ENCODE measurements around the gene CFAP69.

CFAP69 gene

GRCh38 chr7:90216080-90216674 lies 28.8 kb upstream of the CFAP69 start:
- no peak overlapping the region for H3K27ac ChIP-seq (ENCODE audit: low read length)
- TF ChIP-seq EZH2 (IDR thresholded peaks at IDR 0.05; ENCODE audit: borderline replicate concordance, low read depth, low read length, severe bottlenecking) (no peak), CTCF (IDR thresholded peaks at IDR 0.05; ENCODE audit: borderline replicate concordance, extremely low read depth, low read length, poor library complexity, severe bottlenecking) (no peak)
- H3K27me3 ChIP-seq (ENCODE audit: insufficient read depth, low read length, poor library complexity): no peaks in the 10 kb centered on the region
- no peak overlapping the region for H2AFZ ChIP-seq (ENCODE audit: low read depth, low read length)
- H3K79me2 ChIP-seq (ENCODE audit: insufficient read depth, low read length): no peaks in the 10 kb centered on the region
- H3K4me3 ChIP-seq (ENCODE audit: low read depth in 1 of 2, low read length in 2 of 2): no peak overlapping the region
- DNase-seq: no peak
- no peak overlapping the region for H3K4me2 ChIP-seq (ENCODE audit: insufficient read depth, low read length)
- no peak for ATAC-seq (ENCODE audit: insufficient read depth, low read depth)
- H4K20me1 ChIP-seq (ENCODE audit: insufficient read depth, low read length): no peaks in the 10 kb centered on the region
- H3K9ac ChIP-seq (ENCODE audit: low read depth, low read length): no peak overlapping the region
- no peaks in the 10 kb centered on the region for H3K9me3 ChIP-seq (ENCODE audit: insufficient read depth, low read length, severe bottlenecking)
- no peaks in the 10 kb centered on the region for H3K36me3 ChIP-seq (ENCODE audit: insufficient read depth, low read length)
- no peaks in the 10 kb centered on the region for H3K4me1 ChIP-seq (ENCODE audit: insufficient read depth, low read length)

GRCh38 chr7:90216771-90217170 lies 28.2 kb upstream of the CFAP69 start:
- Histone ChIP-seq H3K4me1 (ENCODE audit: insufficient read depth, low read length) (no peaks in the 10 kb centered on the region), H3K27ac (ENCODE audit: low read length) (no peak overlapping the region)

GRCh38 chr7:90222390-90222789 lies 22.6 kb upstream of the CFAP69 start:
- no peak for TF ChIP-seq CTCF (IDR thresholded peaks at IDR 0.05; ENCODE audit: borderline replicate concordance, extremely low read depth, low read length, poor library complexity, severe bottlenecking)
- TF ChIP-seq EZH2 (IDR thresholded peaks at IDR 0.05; ENCODE audit: borderline replicate concordance, low read depth, low read length, severe bottlenecking): no peak

More at GRCh38 chr7:90216771-90217170, 28.2 kb upstream of the CFAP69 start:
- Histone ChIP-seq H3K4me2 (ENCODE audit: insufficient read depth, low read length) (no peak overlapping the region), H4K20me1 (ENCODE audit: insufficient read depth, low read length) (no peaks in the 10 kb centered on the region), H3K36me3 (ENCODE audit: insufficient read depth, low read length) (no peaks in the 10 kb centered on the region), H3K4me3 (ENCODE audit: low read depth in 1 of 2, low read length in 2 of 2) (no peak overlapping the region), H3K27me3 (ENCODE audit: insufficient read depth, low read length, poor library complexity) (no peaks in the 10 kb centered on the region), H3K9me3 (ENCODE audit: insufficient read depth, low read length, severe bottlenecking) (no peaks in the 10 kb centered on the region), H2AFZ (ENCODE audit: low read depth, low read length) (no peak overlapping the region), H3K79me2 (ENCODE audit: insufficient read depth, low read length) (no peaks in the 10 kb centered on the region), H3K9ac (ENCODE audit: low read depth, low read length) (no peak overlapping the region)
- ATAC-seq (ENCODE audit: insufficient read depth, low read depth) (no peak), DNase-seq (no peak)
- TF ChIP-seq CTCF (IDR thresholded peaks at IDR 0.05; ENCODE audit: borderline replicate concordance, extremely low read depth, low read length, poor library complexity, severe bottlenecking): no peak
- TF ChIP-seq EZH2 (IDR thresholded peaks at IDR 0.05; ENCODE audit: borderline replicate concordance, low read depth, low read length, severe bottlenecking): no peak

More at GRCh38 chr7:90222390-90222789, 22.6 kb upstream of the CFAP69 start:
- DNase-seq: no peak
- H3K36me3 ChIP-seq (ENCODE audit: insufficient read depth, low read length): no peaks in the 10 kb centered on the region
- no peaks in the 10 kb centered on the region for H3K27me3 ChIP-seq (ENCODE audit: insufficient read depth, low read length, poor library complexity)
- H3K27ac ChIP-seq (ENCODE audit: low read length): no peak overlapping the region
- H3K4me2 ChIP-seq (ENCODE audit: insufficient read depth, low read length): no peak overlapping the region
- no peaks in the 10 kb centered on the region for H3K79me2 ChIP-seq (ENCODE audit: insufficient read depth, low read length)
- ATAC-seq (ENCODE audit: insufficient read depth, low read depth): no peak
- no peak overlapping the region for H3K4me3 ChIP-seq (ENCODE audit: low read depth in 1 of 2, low read length in 2 of 2)
- H3K9me3 ChIP-seq (ENCODE audit: insufficient read depth, low read length, severe bottlenecking): no peaks in the 10 kb centered on the region
- H3K9ac ChIP-seq (ENCODE audit: low read depth, low read length): no peak overlapping the region
- H4K20me1 ChIP-seq (ENCODE audit: insufficient read depth, low read length): no peaks in the 10 kb centered on the region
- H3K4me1 ChIP-seq (ENCODE audit: insufficient read depth, low read length): no peaks in the 10 kb centered on the region
- H2AFZ ChIP-seq (ENCODE audit: low read depth, low read length): no peak overlapping the region
